ENCODE results near the gene KCNQ1OT1. TPM values are rescaled to one million over a fixed set of nuclear protein-coding genes. Genes with fewer than 3 reads are reported as not detected.
A peak's percentile ranks its signal among the peaks of the same experiment; 100 is the strongest.

Gene KCNQ1OT1
- total RNA-seq, 1 donor: 5.1 TPM

- H2AFZ ChIP-seq (ENCODE audit: low read length): no peak overlapping the region
- no peaks in the 10 kb centered on the region for H3K79me2 ChIP-seq (ENCODE audit: insufficient read depth, low read length)
- H3K27ac ChIP-seq (ENCODE audit: low read depth, low read length): no peak overlapping the region
- TF ChIP-seq CTCF (IDR thresholded peaks at IDR 0.05; ENCODE audit: extremely low read depth, low read depth, low read length): no peak
- DNase-seq (ENCODE audit: insufficient read length, low spot score, missing footprints): peak; percentile 52
- peaks cover 12% of the 10 kb centered on the region for H3K27me3 ChIP-seq (ENCODE audit: insufficient read depth, low read length)
- no peak overlapping the region for H3K4me3 ChIP-seq (ENCODE audit: insufficient read depth, low read length)
- H3K36me3 ChIP-seq (ENCODE audit: insufficient read depth, low read length): no peaks in the 10 kb centered on the region
- H3K4me2 ChIP-seq (ENCODE audit: insufficient read depth, low read length): no peak overlapping the region
- H3K4me1 ChIP-seq (ENCODE audit: insufficient read depth, low read length): no peaks in the 10 kb centered on the region
- no peaks in the 10 kb centered on the region for H3K9me3 ChIP-seq (ENCODE audit: low read depth, low read length)
- H4K20me1 ChIP-seq (ENCODE audit: insufficient read depth, low read length): no peaks in the 10 kb centered on the region
These were observed 47.6 kb upstream of the KCNQ1OT1 start for GRCh38 chr11:2747248-2748027.

DNA sequence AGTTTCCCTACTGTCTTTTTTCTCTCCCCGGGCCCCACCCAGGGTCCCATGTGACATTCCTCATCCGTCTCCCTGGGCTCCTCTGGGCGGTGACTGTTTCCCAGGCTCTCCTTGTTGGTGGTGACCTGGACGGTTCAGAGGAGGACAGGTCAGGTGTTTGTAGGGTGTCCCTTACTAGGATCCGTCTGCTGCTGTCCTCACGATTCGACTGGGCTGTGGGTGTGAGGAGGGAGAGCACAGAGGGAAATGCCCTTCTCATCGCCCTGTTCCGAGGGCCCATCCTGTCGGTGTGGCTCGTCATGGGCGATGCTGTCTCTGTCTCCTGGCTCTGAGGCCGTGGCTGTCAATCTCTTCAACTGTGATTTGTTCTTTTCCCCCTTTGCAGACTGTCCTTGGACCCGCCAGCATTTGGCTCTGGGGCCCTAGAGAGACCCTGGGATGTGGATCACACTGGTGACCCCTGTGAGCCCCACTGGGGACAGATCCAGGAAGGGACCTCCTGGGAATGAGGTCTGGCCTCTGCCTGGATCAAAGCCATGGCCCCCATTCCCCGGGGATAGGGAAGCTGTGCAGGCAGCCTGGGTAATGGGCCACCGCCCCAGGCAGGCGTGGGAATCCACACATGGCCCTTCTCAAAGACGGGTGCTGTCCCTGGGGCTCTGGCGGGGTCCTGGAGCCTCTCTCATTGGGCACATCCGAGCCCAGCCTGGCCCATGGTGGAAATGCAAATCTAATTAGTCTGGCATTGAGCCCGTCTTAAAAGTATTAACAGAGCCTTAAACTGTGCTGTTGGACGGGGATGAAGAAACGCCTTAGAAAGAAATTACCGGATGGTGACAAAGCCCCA, 46.8 kb upstream of the KCNQ1OT1 start:
- peak; percentile 70 for DNase-seq (ENCODE audit: insufficient read length, low spot score, missing footprints)
- Histone ChIP-seq H3K4me1 (ENCODE audit: insufficient read depth, low read length) (peaks cover 7% of the 10 kb centered on the region), H3K9me3 (ENCODE audit: low read depth, low read length) (no peaks in the 10 kb centered on the region), H3K36me3 (ENCODE audit: insufficient read depth, low read length) (no peaks in the 10 kb centered on the region), H3K27ac (ENCODE audit: low read depth, low read length) (no peak overlapping the region), H3K4me2 (ENCODE audit: insufficient read depth, low read length) (no peak overlapping the region), H2AFZ (ENCODE audit: low read length) (no peak overlapping the region), H4K20me1 (ENCODE audit: insufficient read depth, low read length) (no peaks in the 10 kb centered on the region), H3K4me3 (ENCODE audit: insufficient read depth, low read length) (no peak overlapping the region), H3K79me2 (ENCODE audit: insufficient read depth, low read length) (no peaks in the 10 kb centered on the region), H3K27me3 (ENCODE audit: insufficient read depth, low read length) (peaks cover 5% of the 10 kb centered on the region)
- no peak for TF ChIP-seq CTCF (IDR thresholded peaks at IDR 0.05; ENCODE audit: extremely low read depth, low read depth, low read length)

GRCh38 chr11:2745511-2745910, 45.7 kb upstream of the KCNQ1OT1 start:
- H4K20me1 ChIP-seq (ENCODE audit: insufficient read depth, low read length): no peaks in the 10 kb centered on the region
- H2AFZ ChIP-seq (ENCODE audit: low read length): no peak overlapping the region
- H3K79me2 ChIP-seq (ENCODE audit: insufficient read depth, low read length): no peaks in the 10 kb centered on the region
- no peaks in the 10 kb centered on the region for H3K36me3 ChIP-seq (ENCODE audit: insufficient read depth, low read length)
- no peak for DNase-seq (ENCODE audit: insufficient read length, low spot score, missing footprints)
- H3K4me2 ChIP-seq (ENCODE audit: insufficient read depth, low read length): no peak overlapping the region
- H3K4me1 ChIP-seq (ENCODE audit: insufficient read depth, low read length): peaks cover 12% of the 10 kb centered on the region
- no peak overlapping the region for H3K27ac ChIP-seq (ENCODE audit: low read depth, low read length)
- no peaks in the 10 kb centered on the region for H3K9me3 ChIP-seq (ENCODE audit: low read depth, low read length)
- H3K4me3 ChIP-seq (ENCODE audit: insufficient read depth, low read length): no peak overlapping the region
- peaks cover 5% of the 10 kb centered on the region for H3K27me3 ChIP-seq (ENCODE audit: insufficient read depth, low read length)
- no peak for TF ChIP-seq CTCF (IDR thresholded peaks at IDR 0.05; ENCODE audit: extremely low read depth, low read depth, low read length)

- Histone ChIP-seq H3K4me1 (ENCODE audit: insufficient read depth, low read length) (peaks cover 12% of the 10 kb centered on the region), H3K79me2 (ENCODE audit: insufficient read depth, low read length) (no peaks in the 10 kb centered on the region), H3K27ac (ENCODE audit: low read depth, low read length) (no peak overlapping the region), H3K9me3 (ENCODE audit: low read depth, low read length) (no peaks in the 10 kb centered on the region), H4K20me1 (ENCODE audit: insufficient read depth, low read length) (no peaks in the 10 kb centered on the region), H2AFZ (ENCODE audit: low read length) (no peak overlapping the region), H3K4me2 (ENCODE audit: insufficient read depth, low read length) (no peak overlapping the region), H3K4me3 (ENCODE audit: insufficient read depth, low read length) (no peak overlapping the region), H3K36me3 (ENCODE audit: insufficient read depth, low read length) (no peaks in the 10 kb centered on the region), H3K27me3 (ENCODE audit: insufficient read depth, low read length) (peaks cover 5% of the 10 kb centered on the region)
- peak; percentile 50 for DNase-seq (ENCODE audit: insufficient read length, low spot score, missing footprints)
- TF ChIP-seq CTCF (IDR thresholded peaks at IDR 0.05; ENCODE audit: extremely low read depth, low read depth, low read length): no peak
These were observed 44.4 kb upstream of the KCNQ1OT1 start for GRCh38 chr11:2744166-2744565.

Data from osteoblast (primary cell).